Duodenal mucosa (tissue), 2 donors: Measurements from ENCODE around the gene SRC.
A peak's percentile ranks its signal among the peaks of the same experiment; 100 is the strongest.

ENCODE experiments used
- H3K27ac ChIP-seq: one replicate; pipeline ENCODE4 v1.7.0; 2013; ENCODE audit warnings: low read depth, low read length
- H3K27me3 ChIP-seq, 2 donors: one replicate each; pipeline ENCODE4 v1.7.0; 2013; ENCODE audit warnings: low read length in 2 of 2, control low read depth in 1 of 2; ENCODE audit not compliant: insufficient read depth in 2 of 2, control insufficient read depth in 1 of 2
- H3K36me3 ChIP-seq, 2 donors: one replicate each; pipeline ENCODE4 v1.7.0; 2013; ENCODE audit warnings: low read length in 2 of 2, control low read depth in 1 of 2; ENCODE audit not compliant: insufficient read depth in 2 of 2, control insufficient read depth in 1 of 2
- H3K4me1 ChIP-seq, 2 donors: one replicate each; pipeline ENCODE4 v1.7.0; 2013; ENCODE audit warnings: low read length in 2 of 2, control low read depth in 1 of 2; ENCODE audit not compliant: insufficient read depth in 2 of 2, control insufficient read depth in 1 of 2
- H3K4me3 ChIP-seq, 2 donors: one replicate each; pipeline ENCODE4 v1.7.0; 2013; ENCODE audit warnings: low read length in 2 of 2, low read depth in 1 of 2
- H3K9ac ChIP-seq, 2 donors: one replicate each; pipeline ENCODE4 v1.7.0; 2013; ENCODE audit warnings: low read length in 2 of 2, low read depth in 1 of 2
- H3K9me3 ChIP-seq, 2 donors: one replicate each; pipeline ENCODE4 v1.7.0; 2013; ENCODE audit warnings: low read length in 2 of 2, control low read depth in 1 of 2; ENCODE audit not compliant: control insufficient read depth in 1 of 2

The SRC gene

DNA sequence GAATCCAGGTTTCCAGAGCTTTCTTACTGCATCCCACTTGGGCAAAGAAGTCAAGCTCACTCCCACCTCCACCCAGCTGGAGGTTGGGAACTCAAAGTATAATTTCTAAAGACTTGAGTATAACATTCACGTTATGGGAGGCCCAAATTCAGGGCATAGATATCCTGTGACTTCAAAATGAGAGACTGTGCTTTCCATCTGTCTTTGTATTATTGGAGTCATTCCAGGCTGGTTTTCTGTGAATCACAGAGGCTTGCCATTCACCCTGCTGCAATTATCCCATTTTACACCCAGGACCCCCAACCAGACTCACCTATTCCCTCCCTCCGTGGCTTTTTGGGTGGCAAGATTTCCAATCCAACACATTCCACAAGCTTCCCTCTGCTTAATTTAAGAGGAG lies 19.3 kb upstream of the SRC start:
- Histone ChIP-seq H3K4me3 (no peak overlapping the region), H3K9me3 (peaks cover 0 to 6% of the 10 kb centered on the region in 2 donors), H3K27ac (no peak overlapping the region), H3K36me3 (no peaks in the 10 kb centered on the region), H3K9ac (no peak overlapping the region), H3K4me1 (peaks cover 4 to 8% of the 10 kb centered on the region in 2 donors), H3K27me3 (no peaks in the 10 kb centered on the region)

DNA sequence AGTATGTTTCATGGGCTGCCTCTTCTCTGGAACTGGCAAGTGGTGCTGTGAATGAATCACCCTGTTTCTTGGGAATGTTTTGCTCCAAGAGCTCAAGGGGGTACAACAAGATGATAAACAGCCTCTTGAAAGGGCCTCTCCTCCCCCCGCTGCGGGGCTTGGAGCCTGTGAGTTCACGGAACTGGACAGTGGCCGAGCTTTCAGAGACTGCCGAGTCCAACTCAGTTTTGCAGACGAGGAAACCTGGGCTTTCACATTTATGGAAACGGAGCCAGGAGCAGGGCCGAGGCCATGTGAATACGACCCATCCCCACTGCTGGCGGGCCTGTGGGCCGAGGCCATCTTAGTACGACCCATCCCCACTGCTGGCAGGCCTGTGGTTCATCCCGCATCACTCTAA lies 18.2 kb upstream of the SRC start:
- Histone ChIP-seq H3K4me1 (peaks cover 9 to 14% of the 10 kb centered on the region in 2 donors), H3K36me3 (no peaks in the 10 kb centered on the region), H3K9me3 (no peaks in the 10 kb centered on the region), H3K27me3 (no peaks in the 10 kb centered on the region), H3K27ac (peak overlapping the region; percentile 43), H3K4me3 (no peak overlapping the region), H3K9ac (no peak overlapping the region)

DNA sequence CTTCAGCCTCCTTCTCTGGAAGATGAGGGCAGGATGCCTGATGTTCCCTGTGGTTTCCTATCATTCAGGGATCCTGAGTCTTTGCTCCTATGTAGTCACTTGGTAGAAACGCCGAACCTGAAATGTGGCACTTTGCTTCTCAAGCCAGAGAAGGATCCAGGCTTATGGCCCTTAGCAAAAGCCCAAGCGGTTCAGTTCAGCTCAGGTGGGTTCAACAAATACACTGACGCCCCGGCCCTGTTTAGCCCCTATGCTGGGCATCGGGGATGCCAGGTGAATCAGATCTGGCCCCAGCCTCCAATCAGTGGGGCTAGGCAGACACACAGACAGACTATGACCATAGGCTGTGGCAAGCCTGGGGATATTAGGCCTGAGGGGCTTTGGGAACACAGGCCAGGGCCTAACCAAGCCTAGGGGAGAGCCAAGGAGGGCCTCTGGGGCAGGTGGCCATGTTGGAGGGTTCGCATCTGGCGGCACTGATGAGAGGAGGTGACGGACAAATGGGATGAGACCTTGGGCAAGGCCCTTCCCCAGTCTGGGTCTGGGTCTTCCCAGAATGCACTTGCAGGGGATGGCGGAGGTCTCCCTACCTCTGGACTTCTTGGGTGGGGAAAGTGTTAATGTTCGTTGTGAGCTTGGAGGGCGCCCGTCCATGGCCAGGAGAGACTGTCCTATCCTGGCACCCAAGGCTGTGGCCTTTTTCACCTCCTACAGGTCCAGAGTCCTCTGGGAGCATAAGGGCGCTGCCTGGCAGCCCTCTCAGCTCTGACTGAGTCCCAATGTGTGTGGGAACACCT lies 17.6 kb upstream of the SRC start:
- Histone ChIP-seq H3K27me3 (no peaks in the 10 kb centered on the region), H3K9ac (no peak overlapping the region), H3K27ac (peak overlapping the region; percentile 43), H3K36me3 (no peaks in the 10 kb centered on the region), H3K4me1 (peaks cover 9 to 14% of the 10 kb centered on the region in 2 donors), H3K4me3 (no peak overlapping the region), H3K9me3 (no peaks in the 10 kb centered on the region)

DNA sequence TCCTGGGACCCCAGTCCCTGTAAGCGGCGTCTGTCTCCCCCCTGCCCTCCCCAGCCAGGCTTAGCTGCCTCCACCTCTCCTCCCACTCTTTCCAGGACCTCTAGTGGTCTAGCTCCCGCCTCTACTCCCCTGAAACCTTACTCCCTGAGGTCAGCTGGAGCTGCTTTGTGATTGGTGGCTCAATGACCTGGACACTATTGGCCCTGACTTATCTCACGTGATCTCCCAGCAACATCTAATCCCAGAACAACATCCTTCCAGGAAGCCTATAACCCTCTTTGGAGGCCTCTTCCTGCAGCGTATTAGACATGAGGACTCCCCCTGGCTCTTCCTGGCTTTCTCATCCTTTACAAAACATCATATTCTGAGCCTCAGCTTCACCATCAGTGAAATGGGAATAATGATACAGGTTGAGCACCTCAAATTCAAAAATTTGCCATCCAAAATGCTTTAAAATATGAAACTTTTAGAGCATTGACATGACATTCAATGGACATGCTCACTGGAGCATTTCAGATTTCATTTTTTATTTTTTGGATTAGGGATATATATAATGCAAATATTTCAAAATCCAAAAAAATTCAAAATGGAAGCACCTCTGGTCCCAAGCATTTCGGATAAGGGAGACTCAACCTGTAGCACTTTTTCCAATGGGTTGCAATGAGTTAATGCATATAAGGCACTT lies 16.3 kb upstream of the SRC start:
- no peak overlapping the region for H3K9ac ChIP-seq
- H3K27me3 ChIP-seq: no peaks in the 10 kb centered on the region
- no peak overlapping the region for H3K4me3 ChIP-seq
- no peaks in the 10 kb centered on the region for H3K9me3 ChIP-seq
- H3K27ac ChIP-seq: no peak overlapping the region
- H3K4me1 ChIP-seq: peaks cover 9 to 14% of the 10 kb centered on the region in 2 donors
- no peaks in the 10 kb centered on the region for H3K36me3 ChIP-seq

DNA sequence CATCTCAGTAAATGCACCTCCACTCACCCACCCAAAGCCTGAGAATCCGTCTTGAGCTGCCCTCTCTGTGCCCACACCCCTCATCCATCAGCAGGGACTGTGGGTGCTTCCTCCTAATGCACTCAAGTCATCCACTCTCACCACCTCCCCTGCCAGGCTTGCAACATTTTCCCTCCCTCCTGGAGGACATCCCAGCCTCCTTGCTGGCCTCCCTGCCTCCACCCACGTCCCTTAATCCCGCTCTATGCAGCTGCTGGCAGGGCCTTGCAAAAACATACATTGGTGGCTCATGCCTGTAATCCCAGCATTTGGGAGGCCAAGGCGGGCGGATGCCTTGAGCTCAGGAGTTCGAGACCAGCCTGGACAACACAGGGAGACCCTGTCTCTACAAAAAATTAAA lies 15.6 kb upstream of the SRC start:
- peaks cover 9 to 14% of the 10 kb centered on the region in 2 donors for H3K4me1 ChIP-seq
- no peaks in the 10 kb centered on the region for H3K9me3 ChIP-seq
- H3K27ac ChIP-seq: no peak overlapping the region
- no peaks in the 10 kb centered on the region for H3K27me3 ChIP-seq
- H3K9ac ChIP-seq: no peak overlapping the region
- H3K4me3 ChIP-seq: no peak overlapping the region
- no peaks in the 10 kb centered on the region for H3K36me3 ChIP-seq

DNA sequence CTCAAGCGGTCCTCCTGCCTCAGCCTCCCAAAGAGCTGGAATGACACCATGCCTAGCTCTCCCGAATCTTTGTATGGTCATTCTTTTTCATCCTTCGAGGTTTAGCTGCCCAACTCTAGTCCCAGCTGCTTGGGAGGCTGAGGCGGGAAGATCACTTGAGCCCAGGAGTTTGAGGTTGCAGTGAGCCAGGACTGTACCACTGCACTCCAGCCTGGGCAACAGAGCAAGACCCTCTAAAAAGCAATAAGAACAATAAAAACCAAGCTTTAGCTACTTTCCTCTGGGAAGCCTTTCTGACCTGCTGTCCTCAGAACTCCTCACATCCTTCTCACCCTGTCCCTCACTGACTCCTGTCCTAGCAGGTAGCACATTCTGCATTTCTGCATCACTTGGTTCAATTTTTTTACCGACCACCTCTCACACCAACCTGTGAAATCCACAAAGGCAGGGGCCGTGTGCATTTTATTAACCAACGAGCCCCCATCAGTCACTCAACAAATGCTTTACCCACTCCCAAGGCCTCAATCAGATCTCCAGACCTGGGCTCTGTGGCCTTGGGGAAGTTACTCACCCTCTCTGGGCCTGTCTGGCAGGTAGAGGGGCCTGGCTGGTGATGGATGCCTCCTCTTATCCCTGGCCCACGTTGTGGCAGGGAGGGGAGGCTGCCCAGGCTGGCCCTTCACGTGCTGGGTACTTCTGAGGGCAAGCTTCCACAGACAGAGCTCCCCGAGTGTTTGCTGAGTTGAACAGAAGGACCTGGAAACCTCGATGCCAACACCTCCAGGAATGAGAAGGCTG lies 14.7 kb upstream of the SRC start:
- Histone ChIP-seq H3K36me3 (no peaks in the 10 kb centered on the region), H3K9me3 (no peaks in the 10 kb centered on the region), H3K27ac (no peak overlapping the region), H3K9ac (no peak overlapping the region), H3K27me3 (no peaks in the 10 kb centered on the region), H3K4me1 (peaks cover 14 to 20% of the 10 kb centered on the region in 2 donors), H3K4me3 (no peak overlapping the region)

DNA sequence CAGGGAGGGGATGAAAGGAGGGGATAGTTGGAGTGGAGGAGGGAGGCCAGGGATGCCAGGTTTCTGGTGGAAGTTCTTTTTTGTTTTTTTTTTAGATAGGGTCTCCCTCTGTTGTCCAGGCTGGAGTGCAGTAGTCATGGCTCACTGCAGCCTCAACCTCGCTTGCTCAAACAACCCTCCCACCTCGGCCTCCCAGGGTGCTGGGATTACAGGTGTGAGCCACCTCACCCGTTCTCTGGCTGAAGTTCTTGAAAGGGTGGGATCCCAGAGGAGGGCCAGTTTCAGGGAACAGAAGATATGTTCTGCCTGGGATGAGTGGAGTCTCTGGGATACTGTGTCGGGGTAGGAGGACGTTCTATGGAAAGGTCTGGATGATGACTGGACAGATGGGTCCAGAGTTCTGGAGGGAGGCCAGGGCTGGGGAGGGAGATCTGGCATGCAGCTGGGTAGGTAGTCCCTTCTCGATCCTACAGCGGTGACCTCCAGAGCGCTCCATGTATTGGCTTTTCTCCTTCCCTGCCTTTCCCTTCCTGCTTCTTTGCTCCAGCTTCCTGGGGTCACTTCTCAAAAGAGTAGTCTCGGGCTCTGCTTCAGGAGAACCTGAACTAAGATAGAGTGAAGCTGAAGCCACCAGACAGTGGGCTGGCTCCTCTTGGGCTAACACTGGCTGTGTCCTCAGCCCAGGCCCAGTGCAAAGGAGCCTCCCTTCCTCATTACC lies 12.7 kb upstream of the SRC start:
- no peaks in the 10 kb centered on the region for H3K9me3 ChIP-seq
- H3K4me1 ChIP-seq: peaks cover 22 to 25% of the 10 kb centered on the region in 2 donors
- no peak overlapping the region for H3K4me3 ChIP-seq
- no peaks in the 10 kb centered on the region for H3K36me3 ChIP-seq
- H3K27me3 ChIP-seq: no peaks in the 10 kb centered on the region
- no peak overlapping the region for H3K27ac ChIP-seq
- H3K9ac ChIP-seq: no peak overlapping the region

DNA sequence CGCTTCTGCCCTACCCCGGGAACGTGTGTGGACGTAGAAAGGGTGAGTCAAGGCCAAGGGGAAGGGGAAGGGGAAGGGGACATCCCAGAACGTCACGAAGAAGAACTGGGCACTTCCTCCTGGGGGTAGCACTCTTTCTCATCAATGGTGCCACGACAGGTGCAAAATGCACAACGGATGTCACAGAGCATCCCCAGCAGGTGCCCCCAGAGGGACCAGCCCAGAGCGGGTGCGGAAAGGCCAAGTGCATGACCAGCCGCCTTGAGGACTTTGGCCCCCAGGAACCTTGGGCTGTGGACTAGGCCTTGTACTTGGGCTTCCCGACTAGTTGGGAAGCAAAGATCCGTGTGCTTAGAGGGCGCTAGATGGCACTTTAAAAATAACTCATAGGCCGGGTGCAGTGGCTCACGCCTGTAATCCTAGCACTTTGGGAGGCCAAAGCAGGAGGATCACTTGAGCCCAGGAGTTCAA lies 12.1 kb upstream of the SRC start:
- H3K27ac ChIP-seq: no peak overlapping the region
- H3K27me3 ChIP-seq: no peaks in the 10 kb centered on the region
- peaks cover 21 to 22% of the 10 kb centered on the region in 2 donors for H3K4me1 ChIP-seq
- H3K36me3 ChIP-seq: no peaks in the 10 kb centered on the region
- H3K4me3 ChIP-seq: no peak overlapping the region
- no peak overlapping the region for H3K9ac ChIP-seq
- H3K9me3 ChIP-seq: no peaks in the 10 kb centered on the region

DNA sequence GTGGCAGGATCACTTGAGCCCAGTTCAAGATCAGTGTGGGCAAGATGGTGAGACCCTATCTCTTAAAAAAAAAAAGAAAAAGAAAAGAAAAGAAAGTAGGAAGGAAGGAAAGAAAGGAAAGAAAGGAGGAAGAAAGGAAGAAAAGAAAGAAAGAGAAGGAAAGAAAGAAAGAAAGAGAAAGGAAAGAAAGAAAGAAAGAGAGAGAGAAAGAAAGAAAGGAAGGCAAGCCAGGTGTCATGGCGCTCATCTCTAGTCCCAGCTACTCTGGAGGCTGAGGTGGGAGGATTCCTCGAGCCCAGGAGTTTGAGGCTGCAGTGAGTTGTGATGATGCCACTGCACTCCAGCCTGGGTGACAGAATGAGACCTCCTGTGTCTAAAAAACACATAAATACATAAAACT lies 11.5 kb upstream of the SRC start:
- Histone ChIP-seq H3K27ac (no peak overlapping the region), H3K9ac (no peak overlapping the region), H3K4me3 (no peak overlapping the region), H3K9me3 (no peaks in the 10 kb centered on the region), H3K4me1 (peaks cover 21 to 22% of the 10 kb centered on the region in 2 donors), H3K27me3 (no peaks in the 10 kb centered on the region), H3K36me3 (no peaks in the 10 kb centered on the region)
